ENCODE measurements around the gene ABLIM2. TPM values are rescaled to one million over a fixed set of nuclear protein-coding genes. Genes with fewer than 3 reads are reported as not detected.

ABLIM2 gene
- total and polyA plus RNA-seq, 2 donors (not counting 1 experiment from before 2014, with no cell fraction given): 3.3 to 79.0 TPM

- H3K36me3 ChIP-seq (replicated peaks in 1 of 2; ENCODE audit: control extremely low read depth in 1 of 2, control insufficient read depth in 1 of 2, extremely low read depth in 1 of 2, insufficient read depth in 2 of 2, low read length in 1 of 2): no peaks in the 10 kb centered on the region
- H3K9me3 ChIP-seq (ENCODE audit: control extremely low read depth in 1 of 3, control insufficient read depth in 2 of 3, insufficient read depth in 1 of 3, low read length in 2 of 3): peaks cover 0 to 20% (median 0%) of the 10 kb centered on the region in 3 donors
- H3K27ac ChIP-seq (ENCODE audit: low read length in 2 of 2): no peak overlapping the region
- POLR2A ChIA-PET: no interaction called here
- no peak overlapping the region for H3K9ac ChIP-seq (ENCODE audit: low read length)
- intact Hi-C loops (cut with micrococcal nuclease): no loop called here
- Mint-ChIP-seq H3K9me3 (ENCODE audit: insufficient read depth) (peaks cover 5% of the 10 kb centered on the region), H3K4me3 (no peak overlapping the region), H3K4me1 (no peaks in the 10 kb centered on the region), H3K27ac (no peak overlapping the region), H3K27me3 (peaks cover 26% of the 10 kb centered on the region)
- 5% methylated on average over 20 of the region's 21 CpGs for WGBS (ENCODE audit: insufficient coverage)
- no peak overlapping the region for H3K4me2 ChIP-seq (replicated peaks; ENCODE audit: low read depth, low read length, poor library complexity, severe bottlenecking)
- H2AFZ ChIP-seq (ENCODE audit: insufficient read depth, low read depth, low read length, poor library complexity, severe bottlenecking): no peak overlapping the region
- no peak for ATAC-seq (ENCODE audit: low read depth)
- no peak for DNase-seq
- CTCF ChIA-PET: interaction anchor here (0.6 to 2.0 kb wide), 2 partner anchors 95 to 184 kb away, joined by 3 to 4 read pairs; no protein-coding TSS in a partner anchor
- H4K20me1 ChIP-seq (ENCODE audit: control insufficient read depth, insufficient read depth, low read length, poor library complexity, severe bottlenecking): no peaks in the 10 kb centered on the region
- no peaks in the 10 kb centered on the region for H3K79me2 ChIP-seq (ENCODE audit: control insufficient read depth, insufficient read depth, low read length)
- no peaks in the 10 kb centered on the region for H3K4me1 ChIP-seq (ENCODE audit: control insufficient read depth in 2 of 2, insufficient read depth in 2 of 2, low read length in 2 of 2)
- H3K4me3 ChIP-seq (ENCODE audit: control extremely low read depth in 1 of 5, extremely low read depth in 1 of 5, insufficient read depth in 1 of 5, low read depth in 2 of 5, low read length in 4 of 5): no peak overlapping the region
- TF ChIP-seq CTCF (IDR thresholded peaks at IDR 0.05): no peak
- no peak for TF ChIP-seq EZH2 (IDR thresholded peaks at IDR 0.05; ENCODE audit: borderline replicate concordance, insufficient read depth, low read depth, low read length, poor library complexity, severe bottlenecking)
- peaks cover 0 to 3% (median 0%) of the 10 kb centered on the region in 4 experiments for H3K27me3 ChIP-seq (replicated peaks in 1 of 4; ENCODE audit: control extremely low read depth in 1 of 4, control insufficient read depth in 3 of 4, insufficient read depth in 4 of 4, low read length in 3 of 4)
Measured at GRCh38 chr4:7985891-7986441, 172.6 kb downstream of the ABLIM2 start.

GRCh38 chr4:7985072-7985471 lies 173.5 kb downstream of the ABLIM2 start:
- Histone ChIP-seq H3K9me3 (ENCODE audit: control extremely low read depth in 1 of 3, control insufficient read depth in 2 of 3, insufficient read depth in 1 of 3, low read length in 2 of 3) (peaks cover 0 to 12% (median 0%) of the 10 kb centered on the region in 3 donors), H3K27me3 (replicated peaks in 1 of 4; ENCODE audit: control extremely low read depth in 1 of 4, control insufficient read depth in 3 of 4, insufficient read depth in 4 of 4, low read length in 3 of 4) (peaks cover 0 to 5% (median 0%) of the 10 kb centered on the region in 4 experiments), H3K4me2 (replicated peaks; ENCODE audit: low read depth, low read length, poor library complexity, severe bottlenecking) (no peak overlapping the region), H3K4me3 (ENCODE audit: control extremely low read depth in 1 of 5, extremely low read depth in 1 of 5, insufficient read depth in 1 of 5, low read depth in 2 of 5, low read length in 4 of 5) (no peak overlapping the region), H3K27ac (ENCODE audit: low read length in 2 of 2) (no peak overlapping the region), H3K4me1 (ENCODE audit: control insufficient read depth in 2 of 2, insufficient read depth in 2 of 2, low read length in 2 of 2) (no peaks in the 10 kb centered on the region), H2AFZ (ENCODE audit: insufficient read depth, low read depth, low read length, poor library complexity, severe bottlenecking) (no peak overlapping the region), H3K36me3 (replicated peaks in 1 of 2; ENCODE audit: control extremely low read depth in 1 of 2, control insufficient read depth in 1 of 2, extremely low read depth in 1 of 2, insufficient read depth in 2 of 2, low read length in 1 of 2) (no peaks in the 10 kb centered on the region), H4K20me1 (ENCODE audit: control insufficient read depth, insufficient read depth, low read length, poor library complexity, severe bottlenecking) (no peaks in the 10 kb centered on the region), H3K79me2 (ENCODE audit: control insufficient read depth, insufficient read depth, low read length) (no peaks in the 10 kb centered on the region), H3K9ac (ENCODE audit: low read length) (no peak overlapping the region)
- H3K27me3 Mint-ChIP-seq: peaks cover 24% of the 10 kb centered on the region
- ChIA-PET POLR2A (no interaction called here), CTCF (no interaction called here)
- H3K4me1 Mint-ChIP-seq: no peaks in the 10 kb centered on the region
- intact Hi-C loops (cut with micrococcal nuclease): no loop called here
- 80% methylated on average over 12 of the region's 12 CpGs for WGBS (ENCODE audit: insufficient coverage)
- no peak overlapping the region for H3K4me3 Mint-ChIP-seq
- DNase-seq (no peak), ATAC-seq (ENCODE audit: low read depth) (no peak)
- H3K27ac Mint-ChIP-seq: no peak overlapping the region
- peaks cover 5% of the 10 kb centered on the region for H3K9me3 Mint-ChIP-seq (ENCODE audit: insufficient read depth)
- TF ChIP-seq CTCF (IDR thresholded peaks at IDR 0.05) (no peak), EZH2 (IDR thresholded peaks at IDR 0.05; ENCODE audit: borderline replicate concordance, insufficient read depth, low read depth, low read length, poor library complexity, severe bottlenecking) (no peak)
